GM12875 (cell line): ENCODE measurements around the gene NIPAL3.

Experiments
- H3K4me3 ChIP-seq: one replicate; pipeline ENCODE4 v1.5.1; 2011; ENCODE audit warnings: low read depth, low read length, control low read depth
- TF ChIP-seq, protein P1 (sequence below): IDR thresholded peaks from 2 replicates; pipeline ENCODE4 v1.5.1; 2011; ENCODE audit warnings: low read depth, mild to moderate bottlenecking, control low read depth, inconsistent platforms, low read length, moderate library complexity, borderline replicate concordance; ENCODE audit not compliant: insufficient read depth

NIPAL3 gene

DNA sequence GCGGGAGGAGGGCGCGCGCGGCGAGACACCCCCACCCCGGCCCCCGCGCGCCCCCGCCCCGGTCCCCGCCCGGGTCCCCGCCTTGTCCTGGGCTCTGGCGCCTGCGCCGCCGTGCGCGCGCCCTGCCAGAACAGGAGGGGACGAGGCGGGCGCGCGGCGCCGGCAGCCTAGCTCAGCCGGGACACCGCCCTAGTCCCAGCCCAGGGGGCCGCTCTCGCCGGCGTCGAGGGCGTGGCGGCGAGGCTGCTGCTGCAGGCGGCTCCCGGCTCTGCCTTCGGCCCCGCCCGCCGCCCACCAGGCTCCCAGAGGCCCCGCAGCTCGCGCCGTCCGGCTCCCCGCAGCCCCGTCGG is 87.1 kb downstream of the NIPAL3 start, which contains the start of gene RCAN3:
Gene RCAN3, plus strand, starts transcription at position 128 of the 350 bp plus-strand sequence. CDS start 11,537 bp downstream, outside the sequence.
- TF ChIP-seq, protein P1, sequence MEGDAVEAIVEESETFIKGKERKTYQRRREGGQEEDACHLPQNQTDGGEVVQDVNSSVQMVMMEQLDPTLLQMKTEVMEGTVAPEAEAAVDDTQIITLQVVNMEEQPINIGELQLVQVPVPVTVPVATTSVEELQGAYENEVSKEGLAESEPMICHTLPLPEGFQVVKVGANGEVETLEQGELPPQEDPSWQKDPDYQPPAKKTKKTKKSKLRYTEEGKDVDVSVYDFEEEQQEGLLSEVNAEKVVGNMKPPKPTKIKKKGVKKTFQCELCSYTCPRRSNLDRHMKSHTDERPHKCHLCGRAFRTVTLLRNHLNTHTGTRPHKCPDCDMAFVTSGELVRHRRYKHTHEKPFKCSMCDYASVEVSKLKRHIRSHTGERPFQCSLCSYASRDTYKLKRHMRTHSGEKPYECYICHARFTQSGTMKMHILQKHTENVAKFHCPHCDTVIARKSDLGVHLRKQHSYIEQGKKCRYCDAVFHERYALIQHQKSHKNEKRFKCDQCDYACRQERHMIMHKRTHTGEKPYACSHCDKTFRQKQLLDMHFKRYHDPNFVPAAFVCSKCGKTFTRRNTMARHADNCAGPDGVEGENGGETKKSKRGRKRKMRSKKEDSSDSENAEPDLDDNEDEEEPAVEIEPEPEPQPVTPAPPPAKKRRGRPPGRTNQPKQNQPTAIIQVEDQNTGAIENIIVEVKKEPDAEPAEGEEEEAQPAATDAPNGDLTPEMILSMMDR = no peak
- H3K4me3 ChIP-seq = peak within 1 kb of the TSS; percentile 56

DNA sequence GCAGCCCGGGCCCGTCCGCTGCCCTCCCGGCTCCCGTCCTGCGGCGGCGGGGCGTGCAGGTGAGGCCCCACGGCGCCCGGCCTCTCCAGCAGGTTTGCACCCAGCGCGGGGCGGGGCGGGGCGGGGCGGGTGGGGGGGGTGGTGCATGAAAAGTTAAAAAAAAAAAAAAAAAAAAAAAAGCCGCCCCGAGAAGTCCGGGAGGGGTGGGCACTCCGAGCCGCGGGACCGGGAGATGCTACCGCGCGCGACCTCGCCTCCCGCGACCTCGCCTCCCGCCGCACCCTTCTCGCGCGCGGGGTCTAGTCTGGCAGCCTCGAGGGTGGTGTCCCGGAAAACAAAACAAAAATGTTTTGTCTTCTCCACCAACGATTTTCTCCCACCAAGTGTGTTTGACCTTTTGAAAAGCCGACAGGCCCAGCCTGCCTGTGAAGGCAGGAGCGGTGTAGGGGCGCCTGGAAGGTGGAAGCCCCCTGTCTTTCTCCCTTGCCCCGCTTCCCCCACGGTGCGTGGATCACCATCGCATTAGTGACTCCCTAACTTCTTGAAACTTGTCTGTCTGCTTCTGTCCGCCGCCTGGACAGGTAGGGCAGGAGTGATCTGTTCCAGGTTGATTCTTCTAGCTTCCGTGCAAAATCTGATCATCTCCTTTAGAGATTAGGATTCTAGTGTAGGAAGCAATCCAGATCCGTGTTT is 87.6 kb downstream of the NIPAL3 start:
- H3K4me3 ChIP-seq = peak overlapping the region; percentile 56
- TF ChIP-seq, protein P1 = no peak

DNA sequence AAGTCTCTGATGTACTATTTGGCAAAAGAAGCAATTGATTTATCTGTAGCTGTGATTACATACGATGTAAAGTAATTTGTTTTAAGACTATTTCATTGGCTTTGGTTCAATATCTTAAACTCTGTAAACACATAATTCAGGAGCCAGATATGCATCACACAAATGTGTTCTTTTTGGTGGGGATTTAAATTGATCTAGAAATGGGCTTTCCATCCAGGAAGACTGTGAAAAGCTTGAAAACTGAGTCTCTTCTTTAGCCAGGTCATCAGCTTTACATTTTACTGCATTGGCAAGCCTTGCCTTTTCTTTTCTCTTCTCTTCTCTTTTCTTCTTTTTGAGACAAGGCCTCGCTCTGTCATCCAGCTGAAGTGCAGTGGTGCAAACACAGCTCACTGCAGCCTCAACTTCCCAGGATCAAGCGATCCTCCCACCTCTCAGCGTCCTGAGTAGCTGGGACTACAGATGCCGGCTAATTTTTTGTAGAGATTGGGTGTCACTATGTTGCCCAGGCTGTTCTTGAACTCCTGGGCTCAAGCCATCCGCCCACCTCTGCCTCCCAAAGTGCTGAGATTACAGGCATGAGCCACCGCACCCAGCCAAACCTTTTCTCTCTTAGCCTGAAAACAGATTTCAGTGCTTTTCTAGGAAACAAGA is 88.4 kb downstream of the NIPAL3 start:
- TF ChIP-seq, protein P1 = no peak
- no peak overlapping the region for H3K4me3 ChIP-seq

DNA sequence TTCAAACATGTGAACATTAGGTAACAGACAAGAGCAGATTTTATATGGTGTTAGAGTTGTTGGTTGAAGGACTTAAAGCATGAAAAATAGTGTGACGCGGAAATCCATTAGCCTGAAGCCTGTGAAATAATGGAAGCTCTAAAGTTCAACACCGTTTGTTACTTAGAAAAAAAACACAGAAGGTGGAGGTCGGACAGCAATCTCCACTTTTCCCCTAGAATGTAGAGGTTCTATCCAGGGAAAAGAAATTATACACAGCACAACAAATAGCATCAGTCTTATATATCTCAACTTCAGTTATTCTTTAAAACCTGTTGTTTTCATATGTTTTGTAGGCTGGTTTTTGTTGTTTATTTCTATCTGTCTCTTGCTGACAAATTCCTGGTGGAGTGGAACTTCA is 89.0 kb downstream of the NIPAL3 start:
- no peak overlapping the region for H3K4me3 ChIP-seq
- TF ChIP-seq, protein P1 = no peak

DNA sequence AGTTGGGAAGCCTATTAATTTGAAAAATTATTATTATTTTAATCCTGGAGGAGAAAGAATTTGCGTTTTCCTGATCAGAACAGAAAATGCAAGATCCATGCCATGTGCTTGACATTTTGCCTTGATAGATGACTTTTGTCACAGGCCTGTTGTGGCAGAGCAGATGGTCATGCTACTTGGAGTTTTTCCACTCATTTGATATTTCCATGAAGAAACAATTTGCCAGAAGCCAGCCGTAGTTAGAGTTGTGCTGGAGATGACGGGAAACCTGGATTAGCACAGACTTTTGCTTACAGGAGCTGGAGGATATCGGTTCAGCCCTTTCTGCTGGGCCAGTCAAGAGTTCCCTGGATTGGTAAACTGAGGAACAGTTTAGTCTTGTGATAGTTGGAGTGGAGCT is 90.2 kb downstream of the NIPAL3 start:
- TF ChIP-seq, protein P1 = no peak
- H3K4me3 ChIP-seq = no peak overlapping the region

DNA sequence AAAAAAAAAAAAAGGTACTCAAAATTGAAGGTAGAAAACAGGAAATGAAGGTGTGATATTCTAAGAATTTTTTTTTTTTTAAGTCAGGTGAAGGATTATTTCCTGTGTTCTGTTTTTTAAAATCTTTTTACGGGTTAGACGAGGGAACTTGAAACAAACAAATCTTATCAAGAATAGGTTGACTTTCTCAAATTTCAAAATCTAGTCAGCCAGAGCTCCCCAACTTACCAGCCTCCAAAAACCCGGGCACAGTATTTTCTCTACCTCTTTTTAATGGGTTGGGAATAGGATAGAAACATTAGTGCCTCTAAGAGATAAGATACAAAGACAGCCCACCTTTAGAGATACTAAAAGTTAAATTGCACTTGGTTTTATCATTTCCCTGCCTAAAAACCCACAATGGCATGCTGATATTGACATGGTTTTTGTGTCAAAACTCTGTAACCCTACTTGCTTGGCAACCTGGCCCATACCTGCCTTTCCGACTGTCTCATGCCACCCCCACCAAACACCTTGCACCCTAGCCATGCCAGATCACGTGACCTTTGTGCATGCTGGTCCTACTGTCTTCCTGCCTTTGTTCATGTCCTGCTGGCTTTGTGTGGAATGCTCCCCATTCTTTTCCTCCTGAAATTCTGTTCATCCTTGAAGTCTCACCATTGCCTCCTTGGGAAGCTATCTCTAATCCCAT is 91.2 kb downstream of the NIPAL3 start:
- TF ChIP-seq, protein P1 = no peak
- H3K4me3 ChIP-seq = no peak overlapping the region

DNA sequence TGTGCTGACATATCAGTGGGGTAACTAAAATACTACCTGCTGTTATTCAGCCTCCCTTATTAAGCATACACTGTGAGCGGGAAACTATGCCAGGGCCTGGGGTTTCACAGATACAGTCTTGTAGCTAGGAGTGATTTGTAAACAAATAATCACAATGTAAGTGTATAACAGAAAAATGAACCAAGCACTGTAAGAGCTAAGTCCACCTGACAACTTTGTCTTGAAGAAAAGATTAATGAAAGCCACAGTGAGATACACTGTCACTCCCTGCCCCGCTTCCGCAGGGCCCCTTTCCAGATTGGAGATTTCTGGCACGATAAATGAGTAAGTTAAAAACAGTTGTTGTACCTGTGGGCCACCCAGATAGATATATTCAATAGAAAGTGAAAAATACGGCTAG is 91.8 kb downstream of the NIPAL3 start:
- TF ChIP-seq, protein P1 = no peak
- no peak overlapping the region for H3K4me3 ChIP-seq
